Neutrophil (primary cell): ENCODE measurements around the gene AP5S1.

Experiments used
- H3K27ac ChIP-seq: fragments of 200-600 bp; sonication (generic); 2 replicates; pipeline ENCODE4 v1.5.1; 2016; ENCODE audit warnings: mild to moderate bottlenecking, moderate library complexity
- H3K27me3 ChIP-seq: fragments of 200-600 bp; sonication (generic); 2 replicates; pipeline ENCODE4 v1.6.0; 2016; ENCODE audit warnings: mild to moderate bottlenecking
- H3K36me3 ChIP-seq: fragments of 200-600 bp; sonication (generic); 2 replicates; pipeline ENCODE4 v1.5.1; 2017
- H3K4me1 ChIP-seq, 2 experiments: fragments of 200-600 bp in 1 of 2; sonication (generic) in 1 of 2; 1 replicate in 1 of 2; 2 replicates in 1 of 2; pipeline versions ENCODE4 v1.5.1 to v1.6.1; 2013 to 2016; ENCODE audit warnings: low read depth in 1 of 2, low read length in 1 of 2, mild to moderate bottlenecking in 1 of 2, moderate library complexity in 1 of 2; ENCODE audit not compliant: control insufficient read depth in 1 of 2, insufficient read depth in 1 of 2
- H3K4me3 ChIP-seq, 2 experiments: fragments of 200-600 bp in 1 of 2; sonication (generic) in 1 of 2; 1 replicate in 1 of 2; 2 replicates in 1 of 2; pipeline ENCODE4 v1.5.1; 2013 to 2016; ENCODE audit warnings: low read depth in 1 of 2, low read length in 1 of 2, mild to moderate bottlenecking in 1 of 2, moderate library complexity in 1 of 2
- H3K9me3 ChIP-seq: fragments of 200-600 bp; sonication (generic); 2 replicates; pipeline ENCODE4 v1.5.1; 2016
- TF ChIP-seq, protein P1 (sequence below): fragments of 200-600 bp; sonication (generic); IDR thresholded peaks from 2 replicates; pipeline ENCODE4 v1.5.1; 2016; ENCODE audit warnings: antibody characterized with exemption

AP5S1 gene

DNA sequence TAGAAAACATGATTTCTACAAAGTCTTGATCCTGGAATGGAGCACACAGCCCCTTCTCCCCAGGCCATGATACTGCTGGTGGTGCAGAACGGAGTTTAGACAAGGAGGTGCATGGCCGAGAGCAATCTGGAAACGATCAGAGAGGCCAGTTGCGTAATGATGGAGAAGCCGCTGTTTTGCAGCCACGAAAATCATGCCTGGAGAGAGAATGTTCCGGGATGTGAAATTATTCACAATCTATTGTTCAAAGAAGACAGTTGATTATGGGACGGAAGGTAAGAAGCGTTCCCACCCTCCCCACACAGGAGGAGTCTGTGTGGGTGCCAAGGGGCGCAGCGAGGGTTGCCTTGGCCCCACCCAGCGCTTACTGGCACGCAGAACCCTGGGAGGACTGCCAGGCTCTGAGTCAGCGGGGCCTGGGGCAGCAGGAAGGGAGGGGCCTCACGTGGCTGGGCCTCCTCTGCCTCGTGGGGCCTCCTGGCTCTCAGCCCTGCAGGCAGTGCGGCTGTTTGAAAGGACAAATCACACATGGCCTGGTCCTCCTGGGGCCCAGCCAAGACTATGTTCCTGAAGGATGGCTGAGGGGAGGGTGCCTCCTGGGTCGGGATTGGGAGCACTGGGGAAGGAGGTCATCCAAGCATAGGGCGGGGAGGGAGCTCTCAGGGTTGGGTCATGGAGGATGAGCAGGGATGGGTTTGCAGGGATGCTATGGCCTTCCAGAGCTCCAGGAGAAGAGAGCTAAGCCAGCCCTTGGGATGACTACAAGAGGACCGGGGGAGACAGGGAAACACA is 8.7 kb upstream of the AP5S1 start:
- H3K27ac ChIP-seq: no peak overlapping the region
- H3K36me3 ChIP-seq: no peaks in the 10 kb centered on the region
- peaks cover 34% of the 10 kb centered on the region for H3K27me3 ChIP-seq
- no peaks in the 10 kb centered on the region for H3K9me3 ChIP-seq
- peaks cover 9 to 11% of the 10 kb centered on the region in 2 experiments for H3K4me1 ChIP-seq
- H3K4me3 ChIP-seq: peak overlapping the region; percentile 22 to 49
- TF ChIP-seq, protein P1, sequence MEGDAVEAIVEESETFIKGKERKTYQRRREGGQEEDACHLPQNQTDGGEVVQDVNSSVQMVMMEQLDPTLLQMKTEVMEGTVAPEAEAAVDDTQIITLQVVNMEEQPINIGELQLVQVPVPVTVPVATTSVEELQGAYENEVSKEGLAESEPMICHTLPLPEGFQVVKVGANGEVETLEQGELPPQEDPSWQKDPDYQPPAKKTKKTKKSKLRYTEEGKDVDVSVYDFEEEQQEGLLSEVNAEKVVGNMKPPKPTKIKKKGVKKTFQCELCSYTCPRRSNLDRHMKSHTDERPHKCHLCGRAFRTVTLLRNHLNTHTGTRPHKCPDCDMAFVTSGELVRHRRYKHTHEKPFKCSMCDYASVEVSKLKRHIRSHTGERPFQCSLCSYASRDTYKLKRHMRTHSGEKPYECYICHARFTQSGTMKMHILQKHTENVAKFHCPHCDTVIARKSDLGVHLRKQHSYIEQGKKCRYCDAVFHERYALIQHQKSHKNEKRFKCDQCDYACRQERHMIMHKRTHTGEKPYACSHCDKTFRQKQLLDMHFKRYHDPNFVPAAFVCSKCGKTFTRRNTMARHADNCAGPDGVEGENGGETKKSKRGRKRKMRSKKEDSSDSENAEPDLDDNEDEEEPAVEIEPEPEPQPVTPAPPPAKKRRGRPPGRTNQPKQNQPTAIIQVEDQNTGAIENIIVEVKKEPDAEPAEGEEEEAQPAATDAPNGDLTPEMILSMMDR: no peak

DNA sequence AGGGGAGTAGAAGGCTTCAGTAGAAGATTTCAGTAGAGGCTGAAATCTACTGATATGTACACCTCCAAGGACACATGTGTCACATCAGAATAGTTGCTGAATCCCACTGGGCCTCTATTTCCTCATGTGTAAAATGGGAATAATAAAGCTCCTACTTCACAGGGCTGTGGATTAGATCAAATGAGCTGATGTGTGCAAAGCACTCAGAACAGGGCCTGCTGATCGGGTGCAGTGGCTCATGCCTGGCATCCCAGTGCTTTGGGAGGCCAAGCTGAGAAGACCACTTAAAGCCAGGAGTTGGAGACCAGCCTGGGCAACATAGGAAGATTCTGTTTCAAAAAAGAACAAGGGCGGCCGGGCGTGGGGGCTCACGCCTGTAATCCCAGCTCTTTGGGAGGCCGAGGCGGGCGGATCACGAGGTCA is 8.1 kb upstream of the AP5S1 start:
- Histone ChIP-seq H3K27me3 (peaks cover 33% of the 10 kb centered on the region), H3K9me3 (no peaks in the 10 kb centered on the region), H3K4me3 (no peak overlapping the region), H3K4me1 (peaks cover 9 to 11% of the 10 kb centered on the region in 2 experiments), H3K27ac (no peak overlapping the region), H3K36me3 (no peaks in the 10 kb centered on the region)
- TF ChIP-seq, protein P1: no peak

DNA sequence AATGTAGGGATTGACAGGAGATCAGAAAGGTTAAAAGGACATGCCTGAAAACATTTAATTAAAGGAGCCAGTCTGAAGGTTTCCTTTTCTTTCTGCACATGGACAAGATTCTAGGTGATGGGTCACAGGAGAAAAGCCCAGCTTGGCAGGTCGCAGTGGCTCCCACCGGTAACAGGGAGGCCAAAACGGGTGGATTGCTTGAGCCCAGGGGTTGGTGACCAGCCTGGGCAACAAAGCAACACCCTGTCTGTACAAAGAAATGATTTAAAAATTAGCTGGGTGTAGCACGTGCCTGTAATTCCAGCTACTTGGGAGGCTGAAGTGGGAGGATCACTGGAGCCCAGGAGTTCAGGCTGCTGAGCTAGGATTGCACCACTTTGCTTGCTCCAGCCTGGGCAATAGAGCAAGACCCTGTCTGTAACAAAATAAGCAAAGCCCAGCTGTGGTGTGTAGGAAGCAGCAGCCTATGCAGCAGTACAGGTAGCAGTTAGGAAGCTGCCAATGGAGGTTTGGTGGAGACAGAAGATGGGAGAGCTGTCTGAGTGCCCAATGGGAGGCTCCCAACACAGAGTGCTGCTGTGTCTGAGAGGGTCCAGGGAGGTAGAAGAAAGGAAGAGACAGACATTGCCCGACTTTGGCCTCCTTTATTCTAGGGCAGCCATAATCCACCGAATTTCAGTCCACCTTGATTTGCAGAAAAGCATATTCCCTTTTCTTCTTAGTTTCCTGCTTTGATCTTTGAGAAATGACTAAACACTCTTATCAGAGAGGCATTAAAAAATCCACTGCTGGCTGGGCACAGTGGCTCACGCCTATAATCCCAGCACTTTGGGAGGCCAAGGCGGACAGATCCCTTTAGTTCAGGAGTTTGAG is 7.1 kb upstream of the AP5S1 start:
- H3K36me3 ChIP-seq: no peaks in the 10 kb centered on the region

DNA sequence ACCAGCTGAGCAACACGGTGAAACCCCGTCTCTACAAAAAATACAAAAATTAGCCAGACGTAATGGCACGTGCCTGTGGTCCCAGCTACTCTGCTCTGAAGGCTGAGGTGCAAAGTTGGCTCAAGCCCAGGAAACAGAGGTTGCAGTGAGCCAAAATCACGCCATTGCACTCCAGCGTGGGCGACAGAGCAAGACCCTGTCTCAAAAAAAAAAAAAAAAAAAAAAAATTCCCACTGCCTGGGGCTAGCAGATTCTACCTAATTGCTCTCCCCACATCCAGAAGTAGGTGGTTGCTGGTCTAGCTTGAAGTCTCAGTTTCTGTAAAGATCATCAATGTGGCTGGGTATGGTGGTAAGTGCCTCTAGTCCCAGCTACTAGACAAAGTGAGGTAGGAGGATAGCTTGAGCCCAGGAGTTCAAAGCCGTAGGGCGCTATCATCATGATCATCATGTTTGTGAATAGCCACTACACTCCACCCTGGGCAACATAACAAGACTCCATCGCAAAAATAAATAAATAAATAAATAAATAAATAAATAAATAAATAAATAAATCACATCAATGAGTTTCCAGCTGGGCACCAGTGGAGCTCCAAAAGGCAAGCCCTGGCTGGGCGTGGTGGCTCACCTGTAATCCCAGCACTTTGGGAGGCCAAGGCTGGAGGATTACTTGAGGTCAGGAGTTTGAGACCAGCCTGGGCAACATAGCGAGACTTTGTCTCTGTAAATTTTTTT is 6.3 kb upstream of the AP5S1 start:
- Histone ChIP-seq H3K36me3 (no peaks in the 10 kb centered on the region), H3K4me1 (peaks cover 9 to 11% of the 10 kb centered on the region in 2 experiments), H3K9me3 (no peaks in the 10 kb centered on the region), H3K27me3 (peaks cover 23% of the 10 kb centered on the region), H3K27ac (no peak overlapping the region), H3K4me3 (no peak overlapping the region)
- TF ChIP-seq, protein P1: no peak

More for the DNA sequence above, 7.1 kb upstream of the AP5S1 start:
- peaks cover 9 to 11% of the 10 kb centered on the region in 2 experiments for H3K4me1 ChIP-seq
- TF ChIP-seq, protein P1: no peak
- no peaks in the 10 kb centered on the region for H3K9me3 ChIP-seq
- peaks cover 23% of the 10 kb centered on the region for H3K27me3 ChIP-seq
- no peak overlapping the region for H3K27ac ChIP-seq
- H3K4me3 ChIP-seq: no peak overlapping the region

DNA sequence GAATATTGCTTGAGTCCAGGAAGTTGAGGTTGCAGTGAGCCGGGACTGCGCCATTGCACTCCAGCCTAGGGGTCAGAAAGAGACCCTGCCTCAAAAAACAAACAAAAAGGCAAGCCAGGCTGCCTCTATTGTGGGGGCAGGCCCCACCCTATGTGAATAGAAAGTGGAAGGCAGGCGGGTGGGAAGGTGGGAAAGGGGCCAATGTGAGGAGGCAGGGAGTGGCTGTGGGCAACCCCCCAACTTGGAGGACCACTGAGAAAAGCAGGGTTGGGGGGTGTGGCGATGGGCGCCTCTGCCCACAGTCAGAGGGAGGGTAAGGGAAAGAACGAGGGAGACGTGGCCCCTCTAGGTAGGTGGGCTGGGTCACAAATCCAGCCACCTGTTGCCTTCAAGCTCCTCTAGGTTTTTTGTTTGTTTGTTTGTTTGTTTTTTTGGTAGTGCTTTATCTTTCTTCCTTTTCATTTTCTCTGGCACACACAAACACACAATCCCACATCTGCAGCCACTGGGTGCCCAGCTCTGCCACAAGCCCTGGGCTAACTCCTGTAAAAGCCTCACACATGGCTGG is 5.3 kb upstream of the AP5S1 start:
- H3K36me3 ChIP-seq: no peaks in the 10 kb centered on the region
- no peaks in the 10 kb centered on the region for H3K9me3 ChIP-seq
- no peak overlapping the region for H3K4me3 ChIP-seq
- TF ChIP-seq, protein P1: no peak
- H3K27me3 ChIP-seq: peaks cover 23% of the 10 kb centered on the region
- H3K4me1 ChIP-seq: peaks cover 16 to 18% of the 10 kb centered on the region in 2 experiments
- no peak overlapping the region for H3K27ac ChIP-seq
